ENCODE results near the gene SMIM32. TPM values are rescaled to one million over a fixed set of nuclear protein-coding genes. Genes with fewer than 3 reads are reported as not detected.

The SMIM32 gene
- total RNA-seq, 4 donors from 2014 or later: not detected

DNA sequence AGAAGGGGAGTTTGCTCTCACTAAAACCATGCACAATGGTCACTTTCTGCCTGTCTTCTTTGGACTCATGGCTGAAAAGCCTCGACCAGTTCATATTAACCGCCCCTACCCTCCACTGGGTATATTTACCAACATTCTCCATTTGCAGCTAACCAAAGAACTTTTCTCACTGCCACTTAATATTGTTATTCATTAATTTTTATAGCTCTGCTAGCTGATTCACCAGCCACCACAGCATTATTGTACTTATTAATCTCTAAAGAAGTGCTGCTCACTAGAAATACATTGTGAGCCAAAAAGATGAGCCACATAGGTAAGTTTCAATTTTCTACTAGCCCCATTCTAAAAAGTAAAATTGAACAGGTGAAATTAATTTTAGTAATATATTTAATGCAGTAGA is 33.4 kb upstream of the SMIM32 start:
- 89% methylated on average over 2 of the region's 2 CpGs; no CpG with 5 or more reads in 1 of the 2 donors for WGBS, 2 donors (ENCODE audit: low coverage in 1 of 2)
- TF ChIP-seq CTCF (IDR thresholded peaks at IDR 0.05) (no peak), EP300 (IDR thresholded peaks at IDR 0.05) (no peak), POLR2AphosphoS5 (IDR thresholded peaks at IDR 0.05) (no peak)
- H3K4me1 ChIP-seq: no peaks in the 10 kb centered on the region

DNA sequence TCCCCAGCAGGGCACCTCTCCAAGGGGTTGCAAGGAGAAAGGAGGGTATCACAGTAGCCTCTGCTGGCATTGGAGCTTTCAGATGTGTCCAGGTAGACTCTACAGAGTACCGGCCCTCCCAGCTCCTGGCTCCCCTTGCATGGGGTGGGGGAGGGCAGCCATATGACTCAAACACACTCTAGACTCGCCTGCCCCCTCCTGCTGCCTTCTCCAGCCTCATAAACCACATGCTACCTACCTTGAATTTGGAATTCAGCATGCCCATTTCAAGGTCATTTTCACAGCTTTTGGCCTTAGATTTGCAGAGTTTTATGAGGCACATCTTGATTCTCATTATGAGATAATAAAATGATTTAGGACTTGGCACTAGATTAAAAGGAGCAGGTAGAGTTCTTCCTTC is 32.8 kb upstream of the SMIM32 start:
- 33% methylated on average over 1 of the region's 2 CpGs; no CpG with 5 or more reads in 1 of the 2 donors for WGBS, 2 donors (ENCODE audit: low coverage in 1 of 2)
- Histone ChIP-seq H3K9me3 (peaks cover 0 to 9% (median 0%) of the 10 kb centered on the region in 3 donors), H3K4me1 (no peaks in the 10 kb centered on the region), H3K27ac (no peak overlapping the region), H3K4me3 (no peak overlapping the region), H3K36me3 (no peaks in the 10 kb centered on the region), H3K27me3 (peaks cover 25% of the 10 kb centered on the region)
- no peak for TF ChIP-seq POLR2A (IDR thresholded peaks at IDR 0.05)
- no peak for TF ChIP-seq CTCF (IDR thresholded peaks at IDR 0.05)
- no peak for TF ChIP-seq EP300 (IDR thresholded peaks at IDR 0.05)
- no peak for TF ChIP-seq POLR2AphosphoS5 (IDR thresholded peaks at IDR 0.05)
- ATAC-seq: no peak

More for the DNA sequence above, 33.4 kb upstream of the SMIM32 start:
- no peak overlapping the region for H3K4me3 ChIP-seq
- no peak for ATAC-seq
- H3K27ac ChIP-seq: no peak overlapping the region
- H3K27me3 ChIP-seq: peaks cover 25% of the 10 kb centered on the region
- H3K9me3 ChIP-seq: peaks cover 0 to 4% (median 0%) of the 10 kb centered on the region in 3 donors
- H3K36me3 ChIP-seq: no peaks in the 10 kb centered on the region

GRCh38 chr5:136222580-136223235 is 29.7 kb upstream of the SMIM32 start:
- Histone ChIP-seq H3K27ac (no peak overlapping the region), H3K4me3 (no peak overlapping the region), H3K27me3 (peaks cover 16% of the 10 kb centered on the region), H3K4me1 (no peaks in the 10 kb centered on the region), H3K9me3 (peaks cover 0 to 24% (median 0%) of the 10 kb centered on the region in 3 donors), H3K36me3 (no peaks in the 10 kb centered on the region)
- TF ChIP-seq POLR2AphosphoS5 (IDR thresholded peaks at IDR 0.05) (no peak), POLR2A (IDR thresholded peaks at IDR 0.05) (no peak), CTCF (IDR thresholded peaks at IDR 0.05) (no peak), EP300 (IDR thresholded peaks at IDR 0.05) (no peak)
- 60% methylated on average over 1 to 2 of the region's 4 CpGs for WGBS, 2 donors (ENCODE audit: low coverage in 1 of 2)
- no peak for ATAC-seq

GRCh38 chr5:136221340-136221739 is 28.4 kb upstream of the SMIM32 start:
- no peaks in the 10 kb centered on the region for H3K36me3 ChIP-seq
- H3K27me3 ChIP-seq: peaks cover 7% of the 10 kb centered on the region
- TF ChIP-seq CTCF (IDR thresholded peaks at IDR 0.05) (no peak), EP300 (IDR thresholded peaks at IDR 0.05) (no peak), POLR2AphosphoS5 (IDR thresholded peaks at IDR 0.05) (no peak), POLR2A (IDR thresholded peaks at IDR 0.05) (no peak)
- H3K9me3 ChIP-seq: peaks cover 0 to 24% (median 0%) of the 10 kb centered on the region in 3 donors
- WGBS, 2 donors (ENCODE audit: low coverage in 1 of 2): 100% methylated on average over 1 of the region's 4 CpGs
- no peak for ATAC-seq
- H3K4me1 ChIP-seq: no peaks in the 10 kb centered on the region
- H3K4me3 ChIP-seq: no peak overlapping the region
- H3K27ac ChIP-seq: no peak overlapping the region

GRCh38 chr5:136216230-136216629 is 23.3 kb upstream of the SMIM32 start:
- peaks cover 0 to 19% (median 0%) of the 10 kb centered on the region in 3 donors for H3K9me3 ChIP-seq
- no peaks in the 10 kb centered on the region for H3K36me3 ChIP-seq
- no peak overlapping the region for H3K27ac ChIP-seq
- H3K4me3 ChIP-seq: no peak overlapping the region
- no peak for ATAC-seq
- H3K4me1 ChIP-seq: no peaks in the 10 kb centered on the region
- peaks cover 22% of the 10 kb centered on the region for H3K27me3 ChIP-seq
- WGBS, 2 donors (ENCODE audit: low coverage in 1 of 2): 90 to 96% methylated on average over 2 to 4 of the region's 8 CpGs
- TF ChIP-seq POLR2AphosphoS5 (IDR thresholded peaks at IDR 0.05) (no peak), CTCF (IDR thresholded peaks at IDR 0.05) (no peak), POLR2A (IDR thresholded peaks at IDR 0.05) (no peak), EP300 (IDR thresholded peaks at IDR 0.05) (no peak)
